Activated CD4-positive, alpha-beta T cell treated with anti-CD3 and anti-CD28 coated beads for 36 hours (primary cell): ENCODE results near the gene FAM107A. TPM values are rescaled to one million over a fixed set of nuclear protein-coding genes. Genes with fewer than 3 reads are reported as not detected.

Experiments used
- ATAC-seq: fragments of 200-7000 bp; cut with Tn5 transposase; one replicate; pipeline ENCODE4 v1.10.0; 2021; ENCODE audit warnings: mild to moderate bottlenecking, moderate library complexity
- CTCF ChIA-PET: fragments of 350-600 bp; sonication (Branson Sonifier 250); formaldehyde crosslinking; loops from one replicate; lab custom pipeline; 2021; ENCODE audit warnings: antibody characterized with exemption; lab: Charles Lee
- POLR2A ChIA-PET: fragments of 350-600 bp; sonication (Branson Sonifier 250); formaldehyde crosslinking; loops from one replicate; lab custom pipeline; 2021; ENCODE audit warnings: antibody characterized with exemption, inconsistent platforms; lab: Charles Lee
- DNase-seq: peaks from one replicate; pipeline ENCODE4 v3.0.0-alpha.2; 2020
- H3K27ac Mint-ChIP-seq: one replicate; pipeline ENCODE4 v1.8.0; 2021; ENCODE audit warnings: mixed read lengths
- H3K27me3 Mint-ChIP-seq: one replicate; pipeline ENCODE4 v1.8.0; 2021; ENCODE audit warnings: mixed read lengths
- H3K36me3 Mint-ChIP-seq: one replicate; pipeline ENCODE4 v1.8.0; 2021; ENCODE audit warnings: low read depth, mixed read lengths
- H3K4me1 Mint-ChIP-seq: one replicate; pipeline ENCODE4 v1.8.0; 2021; ENCODE audit warnings: mixed read lengths
- H3K4me3 Mint-ChIP-seq: one replicate; pipeline ENCODE4 v1.8.0; 2021; ENCODE audit warnings: mild to moderate bottlenecking, moderate library complexity, mixed read lengths
- H3K9me3 Mint-ChIP-seq: one replicate; pipeline ENCODE4 v1.8.0; 2021; ENCODE audit warnings: low read depth, mixed read lengths
- intact Hi-C, 2 experiments: fragments of 100-400 bp; cut with DNase I in 1 of 2; cut with micrococcal nuclease in 1 of 2; formaldehyde crosslinking; loops; one replicate each; pipeline versions ENCODE4 v1.14.2 to v1.15.1; 2022 to 2024; cut with DNase I, micrococcal nuclease
- total RNA-seq, 2 experiments: library from RNA; stranded (reverse); gene quantifications; one replicate each; pipeline ENCODE4 v1.2.3, GENCODE V29; 2021

The FAM107A gene
- total RNA-seq, 2 experiments from 2014 or later = not detected

GRCh38 chr3:58526515-58526957 lies 50.7 kb downstream of the FAM107A start:
- intact Hi-C loops = no loop called here
- Mint-ChIP-seq H3K36me3 (no peaks in the 10 kb centered on the region), H3K4me3 (no peak overlapping the region), H3K9me3 (no peaks in the 10 kb centered on the region), H3K27me3 (no peaks in the 10 kb centered on the region), H3K4me1 (no peaks in the 10 kb centered on the region), H3K27ac (no peak overlapping the region)
- peak; percentile 88 for ATAC-seq
- CTCF ChIA-PET = no interaction called here
- no peak for DNase-seq
- POLR2A ChIA-PET = no interaction called here

- intact Hi-C loops = no loop called here
- Mint-ChIP-seq H3K27ac (no peak overlapping the region), H3K4me3 (no peak overlapping the region), H3K36me3 (no peaks in the 10 kb centered on the region), H3K4me1 (no peaks in the 10 kb centered on the region), H3K9me3 (no peaks in the 10 kb centered on the region), H3K27me3 (no peaks in the 10 kb centered on the region)
- ATAC-seq (no peak), DNase-seq (no peak)
- CTCF ChIA-PET = interaction anchor here (0.9 to 1.3 kb wide), 2 partner anchors 11 to 60 kb away, joined by 3 read pairs; no protein-coding TSS in a partner anchor
- POLR2A ChIA-PET = no interaction called here
These were observed 52.8 kb downstream of the FAM107A start for GRCh38 chr3:58524326-58524888.

GRCh38 chr3:58522759-58523425 lies 54.3 kb downstream of the FAM107A start:
- ChIA-PET POLR2A (no interaction called here), CTCF (interaction anchor here (0.6 to 1.5 kb wide), 4 partner anchors 15 to 47 kb away, joined by 3 to 4 read pairs (median 3); no protein-coding TSS in a partner anchor)
- H3K4me1 Mint-ChIP-seq = no peaks in the 10 kb centered on the region
- no peaks in the 10 kb centered on the region for H3K27me3 Mint-ChIP-seq
- DNase-seq (no peak), ATAC-seq (no peak)
- no peaks in the 10 kb centered on the region for H3K9me3 Mint-ChIP-seq
- H3K36me3 Mint-ChIP-seq = no peaks in the 10 kb centered on the region
- no peak overlapping the region for H3K4me3 Mint-ChIP-seq
- no peak overlapping the region for H3K27ac Mint-ChIP-seq
- intact Hi-C loops = no loop called here

- Mint-ChIP-seq H3K27me3 (no peaks in the 10 kb centered on the region), H3K4me3 (no peak overlapping the region), H3K36me3 (no peaks in the 10 kb centered on the region), H3K9me3 (no peaks in the 10 kb centered on the region), H3K4me1 (no peaks in the 10 kb centered on the region), H3K27ac (no peak overlapping the region)
- POLR2A ChIA-PET = no interaction called here
- CTCF ChIA-PET = interaction anchor here (0.5 to 1.5 kb wide), 3 partner anchors 16 to 882 kb away, joined by 3 to 4 read pairs (median 3); no protein-coding TSS in a partner anchor
- DNase-seq = no peak
- no peak for ATAC-seq
- intact Hi-C loops = no loop called here
These were observed 55.1 kb downstream of the FAM107A start for GRCh38 chr3:58521917-58522631.

- Mint-ChIP-seq H3K27ac (no peak overlapping the region), H3K27me3 (no peaks in the 10 kb centered on the region), H3K9me3 (no peaks in the 10 kb centered on the region), H3K36me3 (no peaks in the 10 kb centered on the region), H3K4me1 (no peaks in the 10 kb centered on the region), H3K4me3 (no peak overlapping the region)
- POLR2A ChIA-PET = no interaction called here
- DNase-seq (no peak), ATAC-seq (no peak)
- CTCF ChIA-PET = interaction anchor here (1.0 to 1.5 kb wide), 2 partner anchors 26 to 30 kb away, joined by 4 read pairs; no protein-coding TSS in a partner anchor
- intact Hi-C loops = no loop called here
These were observed 55.9 kb downstream of the FAM107A start for GRCh38 chr3:58521336-58521670.

- intact Hi-C loops = no loop called here
- CTCF ChIA-PET = interaction anchor here (0.6 to 1.5 kb wide), 5 partner anchors 22 to 363 kb away, joined by 3 to 4 read pairs (median 3); no protein-coding TSS in a partner anchor
- POLR2A ChIA-PET = no interaction called here
- DNase-seq (no peak), ATAC-seq (no peak)
- Mint-ChIP-seq H3K9me3 (no peaks in the 10 kb centered on the region), H3K36me3 (no peaks in the 10 kb centered on the region), H3K27ac (no peak overlapping the region), H3K4me3 (no peak overlapping the region), H3K4me1 (no peaks in the 10 kb centered on the region), H3K27me3 (no peaks in the 10 kb centered on the region)
These were observed 56.5 kb downstream of the FAM107A start for GRCh38 chr3:58520403-58521335.

GRCh38 chr3:58519668-58520402 lies 57.4 kb downstream of the FAM107A start:
- POLR2A ChIA-PET = no interaction called here
- CTCF ChIA-PET = interaction anchor here (0.7 to 1.0 kb wide), 2 partner anchors 9 to 23 kb away, joined by 3 read pairs; no protein-coding TSS in a partner anchor
- intact Hi-C loops = no loop called here
- ATAC-seq = no peak
- Mint-ChIP-seq H3K4me1 (no peaks in the 10 kb centered on the region), H3K9me3 (no peaks in the 10 kb centered on the region), H3K36me3 (no peaks in the 10 kb centered on the region), H3K27me3 (no peaks in the 10 kb centered on the region), H3K27ac (no peak overlapping the region), H3K4me3 (no peak overlapping the region)
- no peak for DNase-seq

- intact Hi-C loops = no loop called here
- no peak for ATAC-seq
- POLR2A ChIA-PET = no interaction called here
- H3K36me3 Mint-ChIP-seq = no peaks in the 10 kb centered on the region
- no peak for DNase-seq
- H3K4me3 Mint-ChIP-seq = no peak overlapping the region
- no peaks in the 10 kb centered on the region for H3K27me3 Mint-ChIP-seq
- CTCF ChIA-PET = interaction anchor here (1.0 to 1.1 kb wide), 3 partner anchors 11 to 23 kb away, joined by 3 to 6 read pairs (median 3); no protein-coding TSS in a partner anchor
- H3K4me1 Mint-ChIP-seq = no peaks in the 10 kb centered on the region
- H3K27ac Mint-ChIP-seq = no peak overlapping the region
- H3K9me3 Mint-ChIP-seq = no peaks in the 10 kb centered on the region
These were observed 58.9 kb downstream of the FAM107A start for GRCh38 chr3:58518291-58518789.

GRCh38 chr3:58514405-58514804 lies 62.8 kb downstream of the FAM107A start:
- POLR2A ChIA-PET = no interaction called here

More at GRCh38 chr3:58514405-58514804, 62.8 kb downstream of the FAM107A start:
- ATAC-seq (no peak), DNase-seq (no peak)
- intact Hi-C loops = no loop called here
- CTCF ChIA-PET = interaction anchor here (0.5 kb wide), 1 partner anchor 1591 kb away, joined by 3 read pairs; no protein-coding TSS in a partner anchor
- Mint-ChIP-seq H3K27ac (no peak overlapping the region), H3K9me3 (no peaks in the 10 kb centered on the region), H3K36me3 (no peaks in the 10 kb centered on the region), H3K4me3 (no peak overlapping the region), H3K27me3 (no peaks in the 10 kb centered on the region), H3K4me1 (no peaks in the 10 kb centered on the region)
